ENCODE measurements around the gene RFX5.
"Not testable (repeated sequence)": the region's sequence is repeated elsewhere in the genome, so short reads cannot be mapped to it uniquely, and the experiment has no call there.

RFX5 gene

DNA sequence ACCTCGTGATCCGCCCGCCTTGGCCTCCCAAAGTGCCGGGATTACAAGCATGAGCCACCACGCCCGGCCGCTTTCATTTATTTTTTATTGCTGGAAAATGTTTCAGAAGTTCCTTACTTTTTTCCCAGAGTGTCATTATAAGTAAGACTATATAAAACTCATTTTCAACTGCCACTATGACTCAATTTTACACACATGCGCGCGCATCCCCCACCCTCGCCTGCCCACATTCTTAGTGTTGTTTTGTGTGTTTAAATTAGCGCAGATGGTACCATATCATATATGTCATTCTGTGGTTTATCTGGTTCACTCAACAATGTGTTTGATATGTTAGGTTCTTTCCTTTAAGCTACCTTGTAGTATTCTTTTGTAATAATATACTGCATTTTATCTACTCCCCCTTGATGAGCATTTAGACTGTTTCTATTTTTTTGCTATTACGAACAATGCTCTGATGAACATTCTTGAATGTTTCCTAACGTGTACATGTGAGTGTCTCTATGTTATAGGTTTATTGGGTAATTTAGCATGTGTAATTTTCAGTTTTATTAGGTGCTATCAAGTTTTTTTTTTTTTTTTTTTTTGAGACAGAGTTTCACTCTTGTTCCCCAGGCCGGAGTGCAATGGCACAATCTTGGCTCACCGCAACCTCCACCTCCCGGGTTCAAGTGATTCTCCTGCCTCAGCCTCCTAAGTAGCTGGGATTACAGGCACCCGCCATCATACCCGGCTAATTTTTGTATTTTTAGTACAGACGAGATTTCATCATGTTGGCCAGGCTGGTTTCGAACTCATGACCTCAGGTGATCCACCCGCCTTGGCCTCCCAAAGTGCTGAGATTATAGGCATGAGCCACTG is 43.4 kb upstream of the RFX5 start:
- not testable (repeated sequence) for H3K4me1 ChIP-seq (ENCODE audit: control insufficient read depth in 2 of 2, insufficient read depth in 1 of 2, low read depth in 1 of 2, low read length in 2 of 2); H3K27ac ChIP-seq (replicated peaks; ENCODE audit: low read length); H2BK120ac ChIP-seq (ENCODE audit: low read depth, low read length)

DNA sequence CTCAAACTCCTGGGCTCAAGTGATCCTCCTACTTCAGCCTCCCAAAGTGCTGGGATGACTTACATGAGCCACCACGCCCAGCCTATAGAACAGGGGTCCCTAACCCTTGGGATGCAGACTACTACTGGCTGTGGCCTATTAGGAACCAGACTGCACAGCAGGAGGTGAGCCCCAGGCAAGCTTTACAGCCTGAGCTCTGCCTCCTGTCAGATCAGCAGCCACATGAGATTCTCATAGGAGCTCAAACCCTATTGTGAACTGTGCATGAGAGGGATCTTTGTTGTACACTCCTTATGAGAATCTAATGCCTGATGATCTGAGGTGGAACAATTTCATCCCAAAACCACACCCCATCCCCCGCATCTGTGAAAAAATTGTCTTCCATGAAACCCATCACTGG is 39.0 kb upstream of the RFX5 start:
- Histone ChIP-seq H3K27me3 (ENCODE audit: control insufficient read depth in 3 of 3, insufficient read depth in 3 of 3, low read depth in 1 of 3, low read length in 3 of 3) (peaks cover 0 to 12% (median 0%) of the 10 kb centered on the region in 3 experiments), H3K4me3 (ENCODE audit: low read length in 2 of 2) (no peak overlapping the region), H2BK120ac (ENCODE audit: low read depth, low read length) (no peak overlapping the region), H4K8ac (ENCODE audit: low read depth, low read length) (no peak overlapping the region), H3K9me3 (replicated peaks in 1 of 2; ENCODE audit: control insufficient read depth in 2 of 2, insufficient read depth in 1 of 2, low read depth in 1 of 2, low read length in 2 of 2) (no peaks in the 10 kb centered on the region), H2BK15ac (ENCODE audit: low read length) (no peak overlapping the region), H2BK12ac (ENCODE audit: low read length) (no peak overlapping the region), H3K79me1 (ENCODE audit: low read depth, low read length) (no peaks in the 10 kb centered on the region), H2BK5ac (ENCODE audit: low read length) (no peak overlapping the region), H3K9ac (ENCODE audit: low read depth, low read length, poor library complexity) (no peak overlapping the region), H3K36me3 (replicated peaks in 1 of 2; ENCODE audit: control insufficient read depth in 2 of 2, insufficient read depth in 2 of 2, low read length in 2 of 2) (no peaks in the 10 kb centered on the region), H4K91ac (ENCODE audit: low read depth, low read length, poor library complexity) (no peak overlapping the region), H2AFZ (ENCODE audit: low read length) (no peak overlapping the region), H3K4ac (ENCODE audit: low read length) (no peak overlapping the region), H3K4me2 (ENCODE audit: insufficient read depth, low read length, poor library complexity, severe bottlenecking) (no peak overlapping the region), H3K23ac (ENCODE audit: low read depth, low read length, poor library complexity) (no peak overlapping the region), H3K14ac (ENCODE audit: low read length) (no peak overlapping the region), H2AK5ac (ENCODE audit: low read depth, low read length) (no peak overlapping the region), H3K4me1 (ENCODE audit: control insufficient read depth in 2 of 2, insufficient read depth in 1 of 2, low read depth in 1 of 2, low read length in 2 of 2) (no peaks in the 10 kb centered on the region), H3K18ac (ENCODE audit: low read length) (no peak overlapping the region), H3K27ac (replicated peaks; ENCODE audit: low read length) (no peak overlapping the region)
- WGBS, 2 donors (ENCODE audit: extremely low coverage in 2 of 2, insufficient read length in 2 of 2, insufficient replicate concordance in 1 of 2), result no CpG with 5 or more reads among the region's 2 CpGs
- no peak for DNase-seq (ENCODE audit: low spot score)

More for the DNA sequence above, 43.4 kb upstream of the RFX5 start:
- not testable (repeated sequence) for H3K79me1 ChIP-seq (ENCODE audit: low read depth, low read length); H3K9me3 ChIP-seq (replicated peaks in 1 of 2; ENCODE audit: control insufficient read depth in 2 of 2, insufficient read depth in 1 of 2, low read depth in 1 of 2, low read length in 2 of 2); H2BK12ac ChIP-seq (ENCODE audit: low read length); H3K9ac ChIP-seq (ENCODE audit: low read depth, low read length, poor library complexity); H2AFZ ChIP-seq (ENCODE audit: low read length); H3K4me2 ChIP-seq (ENCODE audit: insufficient read depth, low read length, poor library complexity, severe bottlenecking); H2BK5ac ChIP-seq (ENCODE audit: low read length); H3K18ac ChIP-seq (ENCODE audit: low read length); H2AK5ac ChIP-seq (ENCODE audit: low read depth, low read length); DNase-seq (ENCODE audit: low spot score); H3K23ac ChIP-seq (ENCODE audit: low read depth, low read length, poor library complexity); H3K14ac ChIP-seq (ENCODE audit: low read length); H4K91ac ChIP-seq (ENCODE audit: low read depth, low read length, poor library complexity); H4K8ac ChIP-seq (ENCODE audit: low read depth, low read length); H3K4me3 ChIP-seq (ENCODE audit: low read length in 2 of 2); H3K4ac ChIP-seq (ENCODE audit: low read length); H3K27me3 ChIP-seq (ENCODE audit: control insufficient read depth in 3 of 3, insufficient read depth in 3 of 3, low read depth in 1 of 3, low read length in 3 of 3); H2BK15ac ChIP-seq (ENCODE audit: low read length); H3K36me3 ChIP-seq (replicated peaks in 1 of 2; ENCODE audit: control insufficient read depth in 2 of 2, insufficient read depth in 2 of 2, low read length in 2 of 2)
- no CpG with 5 or more reads among the region's 22 CpGs for WGBS, 2 donors (ENCODE audit: extremely low coverage in 2 of 2, insufficient read length in 2 of 2, insufficient replicate concordance in 1 of 2)

- H4K91ac ChIP-seq (ENCODE audit: low read depth, low read length, poor library complexity), result no peak overlapping the region
- DNase-seq (ENCODE audit: low spot score), result no peak
Measured at GRCh38 chr1:151384584-151384983, 37.5 kb upstream of the RFX5 start.

DNA sequence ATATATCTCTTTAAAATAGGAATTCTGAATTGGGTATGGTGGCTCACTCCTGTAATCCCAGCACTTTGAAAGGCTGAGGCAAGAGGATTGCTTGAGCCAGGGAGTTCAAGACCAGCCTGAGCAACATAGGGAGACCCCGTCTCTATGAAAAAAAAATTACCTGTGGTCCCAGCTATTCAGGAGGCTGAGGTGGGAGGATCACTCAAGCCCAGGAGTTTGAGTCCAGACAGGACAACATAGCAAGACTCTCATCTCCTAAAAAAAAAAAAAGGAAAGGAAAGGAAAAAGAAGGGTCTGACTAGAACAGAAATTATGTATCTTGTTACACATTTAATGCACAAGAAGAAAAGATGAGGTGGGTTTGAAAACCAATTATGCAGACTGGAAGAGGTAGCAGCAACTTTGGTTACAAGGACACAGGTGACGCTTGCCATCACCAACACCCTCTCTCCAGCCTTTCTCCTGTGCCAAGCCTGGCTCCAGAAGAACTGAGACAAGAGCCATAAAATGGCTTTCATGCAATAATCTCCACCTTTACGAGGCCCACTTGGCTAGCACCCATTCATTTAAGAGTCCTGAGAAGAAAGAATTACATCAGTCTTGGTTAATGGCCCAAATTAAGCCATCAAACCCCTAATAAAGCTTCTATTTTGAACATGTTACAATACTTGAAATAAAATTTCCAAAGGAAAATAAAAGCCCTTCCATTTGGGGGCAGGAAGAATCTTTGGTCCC is 30.3 kb upstream of the RFX5 start:
- H3K4me2 ChIP-seq (ENCODE audit: insufficient read depth, low read length, poor library complexity, severe bottlenecking), result no peak overlapping the region
- no peak overlapping the region for H2BK12ac ChIP-seq (ENCODE audit: low read length)
- no peak overlapping the region for H3K23ac ChIP-seq (ENCODE audit: low read depth, low read length, poor library complexity)
- H3K4me1 ChIP-seq (ENCODE audit: control insufficient read depth in 2 of 2, insufficient read depth in 1 of 2, low read depth in 1 of 2, low read length in 2 of 2), result peaks cover 0 to under 1% of the 10 kb centered on the region in 2 donors
- no peak overlapping the region for H4K8ac ChIP-seq (ENCODE audit: low read depth, low read length)
- no peak overlapping the region for H3K4ac ChIP-seq (ENCODE audit: low read length)
- H3K27me3 ChIP-seq (ENCODE audit: control insufficient read depth in 3 of 3, insufficient read depth in 3 of 3, low read depth in 1 of 3, low read length in 3 of 3), result peaks cover 0 to 16% (median 1%) of the 10 kb centered on the region in 3 experiments
- no peaks in the 10 kb centered on the region for H3K9me3 ChIP-seq (replicated peaks in 1 of 2; ENCODE audit: control insufficient read depth in 2 of 2, insufficient read depth in 1 of 2, low read depth in 1 of 2, low read length in 2 of 2)
- no peak overlapping the region for H2BK15ac ChIP-seq (ENCODE audit: low read length)
- no peak overlapping the region for H2BK5ac ChIP-seq (ENCODE audit: low read length)
- no peak overlapping the region for H2BK120ac ChIP-seq (ENCODE audit: low read depth, low read length)
- no peaks in the 10 kb centered on the region for H3K36me3 ChIP-seq (replicated peaks in 1 of 2; ENCODE audit: control insufficient read depth in 2 of 2, insufficient read depth in 2 of 2, low read length in 2 of 2)
- no peak overlapping the region for H3K14ac ChIP-seq (ENCODE audit: low read length)
- no peak overlapping the region for H3K18ac ChIP-seq (ENCODE audit: low read length)
- H2AK5ac ChIP-seq (ENCODE audit: low read depth, low read length), result no peak overlapping the region
- H3K9ac ChIP-seq (ENCODE audit: low read depth, low read length, poor library complexity), result no peak overlapping the region
- WGBS, 2 donors (ENCODE audit: extremely low coverage in 2 of 2, insufficient read length in 2 of 2, insufficient replicate concordance in 1 of 2), result no CpG with 5 or more reads among the region's 3 CpGs
- H3K27ac ChIP-seq (replicated peaks; ENCODE audit: low read length), result no peak overlapping the region
- H3K4me3 ChIP-seq (ENCODE audit: low read length in 2 of 2), result no peak overlapping the region
- no peak overlapping the region for H4K91ac ChIP-seq (ENCODE audit: low read depth, low read length, poor library complexity)
- no peak for DNase-seq (ENCODE audit: low spot score)
- no peaks in the 10 kb centered on the region for H3K79me1 ChIP-seq (ENCODE audit: low read depth, low read length)
- no peak overlapping the region for H2AFZ ChIP-seq (ENCODE audit: low read length)

More at GRCh38 chr1:151384584-151384983, 37.5 kb upstream of the RFX5 start:
- no CpG with 5 or more reads among the region's 3 CpGs for WGBS, 2 donors (ENCODE audit: extremely low coverage in 2 of 2, insufficient read length in 2 of 2, insufficient replicate concordance in 1 of 2)
- Histone ChIP-seq H3K14ac (ENCODE audit: low read length) (no peak overlapping the region), H3K9me3 (replicated peaks in 1 of 2; ENCODE audit: control insufficient read depth in 2 of 2, insufficient read depth in 1 of 2, low read depth in 1 of 2, low read length in 2 of 2) (no peaks in the 10 kb centered on the region), H3K4ac (ENCODE audit: low read length) (no peak overlapping the region), H3K4me3 (ENCODE audit: low read length in 2 of 2) (no peak overlapping the region), H3K4me2 (ENCODE audit: insufficient read depth, low read length, poor library complexity, severe bottlenecking) (no peak overlapping the region), H3K27me3 (ENCODE audit: control insufficient read depth in 3 of 3, insufficient read depth in 3 of 3, low read depth in 1 of 3, low read length in 3 of 3) (peaks cover 0 to 12% (median 0%) of the 10 kb centered on the region in 3 experiments), H2BK5ac (ENCODE audit: low read length) (no peak overlapping the region), H2AK5ac (ENCODE audit: low read depth, low read length) (no peak overlapping the region), H3K36me3 (replicated peaks in 1 of 2; ENCODE audit: control insufficient read depth in 2 of 2, insufficient read depth in 2 of 2, low read length in 2 of 2) (no peaks in the 10 kb centered on the region), H3K27ac (replicated peaks; ENCODE audit: low read length) (no peak overlapping the region), H2BK120ac (ENCODE audit: low read depth, low read length) (no peak overlapping the region), H4K8ac (ENCODE audit: low read depth, low read length) (no peak overlapping the region), H3K79me1 (ENCODE audit: low read depth, low read length) (no peaks in the 10 kb centered on the region), H3K4me1 (ENCODE audit: control insufficient read depth in 2 of 2, insufficient read depth in 1 of 2, low read depth in 1 of 2, low read length in 2 of 2) (no peaks in the 10 kb centered on the region), H3K23ac (ENCODE audit: low read depth, low read length, poor library complexity) (no peak overlapping the region), H3K18ac (ENCODE audit: low read length) (no peak overlapping the region), H3K9ac (ENCODE audit: low read depth, low read length, poor library complexity) (no peak overlapping the region), H2BK15ac (ENCODE audit: low read length) (no peak overlapping the region), H2AFZ (ENCODE audit: low read length) (no peak overlapping the region), H2BK12ac (ENCODE audit: low read length) (no peak overlapping the region)

Data from neuronal stem cell (in vitro differentiated cells).